ENCODE results near the gene STX16. TPM values are rescaled to one million over a fixed set of nuclear protein-coding genes. Genes with fewer than 3 reads are reported as not detected.

The STX16 gene
- polyA plus RNA-seq, 3 donors: 15.6 to 165 (median 27.4) TPM

DNA sequence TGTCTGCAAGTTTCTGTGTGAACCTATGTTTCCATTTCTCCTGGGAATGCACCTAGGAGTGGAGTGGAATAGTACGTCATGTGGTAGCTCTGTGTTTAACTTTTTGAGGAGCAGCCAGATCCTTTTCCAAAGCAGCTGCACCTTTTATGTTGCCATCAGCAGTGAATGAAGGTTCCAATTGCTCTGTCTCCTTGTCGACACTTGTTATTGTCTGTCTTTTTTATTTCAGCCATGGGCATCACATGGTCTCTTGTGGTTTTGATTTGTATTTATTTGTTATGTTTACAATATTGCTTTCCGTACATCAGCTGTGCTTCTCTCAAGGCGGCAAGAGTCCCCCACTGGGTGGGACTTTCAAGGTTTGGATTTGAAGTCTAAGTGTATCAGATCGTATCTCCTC, 33.9 kb upstream of the STX16 start:
- Histone ChIP-seq H3K4me1 (ENCODE audit: control insufficient read depth in 1 of 2, insufficient read depth in 2 of 2, low read length in 2 of 2) (no peaks in the 10 kb centered on the region), H3K36me3 (replicated peaks in 1 of 2; ENCODE audit: control insufficient read depth in 1 of 2, insufficient read depth in 2 of 2, low read length in 2 of 2) (no peaks in the 10 kb centered on the region), H3K9ac (ENCODE audit: insufficient read depth, low read length, poor library complexity, severe bottlenecking) (no peak overlapping the region), H3K9me3 (replicated peaks in 1 of 2; ENCODE audit: control insufficient read depth in 1 of 2, insufficient read depth in 1 of 2, low read length in 2 of 2) (no peaks in the 10 kb centered on the region), H3K27me3 (ENCODE audit: control insufficient read depth in 2 of 2, insufficient read depth in 2 of 2, low read length in 2 of 2) (peaks cover 0 to 4% of the 10 kb centered on the region in 2 donors), H3K79me2 (ENCODE audit: insufficient read depth, low read length) (no peaks in the 10 kb centered on the region), H3K4me2 (replicated peaks; ENCODE audit: extremely low read depth, low read length, poor library complexity, severe bottlenecking) (no peak overlapping the region), H3K27ac (ENCODE audit: low read depth in 1 of 2, low read length in 2 of 2) (no peak overlapping the region), H3K4me3 (replicated peaks in 1 of 3; ENCODE audit: low read depth in 2 of 3, low read length in 3 of 3) (no peak overlapping the region), H2AFZ (ENCODE audit: insufficient read depth, low read depth, low read length, poor library complexity, severe bottlenecking) (no peak overlapping the region), H4K20me1 (ENCODE audit: insufficient read depth, low read length) (no peaks in the 10 kb centered on the region)
- Mint-ChIP-seq H3K4me1 (no peaks in the 10 kb centered on the region), H3K27me3 (ENCODE audit: low read depth in 3 of 3) (peaks cover 12 to 24% (median 13%) of the 10 kb centered on the region in 3 donors), H3K4me3 (no peak overlapping the region), H3K27ac (no peak overlapping the region), H3K36me3 (no peaks in the 10 kb centered on the region), H3K9me3 (peaks cover 0 to 5% (median 0%) of the 10 kb centered on the region in 7 donors)
- TF ChIP-seq, protein P1, sequence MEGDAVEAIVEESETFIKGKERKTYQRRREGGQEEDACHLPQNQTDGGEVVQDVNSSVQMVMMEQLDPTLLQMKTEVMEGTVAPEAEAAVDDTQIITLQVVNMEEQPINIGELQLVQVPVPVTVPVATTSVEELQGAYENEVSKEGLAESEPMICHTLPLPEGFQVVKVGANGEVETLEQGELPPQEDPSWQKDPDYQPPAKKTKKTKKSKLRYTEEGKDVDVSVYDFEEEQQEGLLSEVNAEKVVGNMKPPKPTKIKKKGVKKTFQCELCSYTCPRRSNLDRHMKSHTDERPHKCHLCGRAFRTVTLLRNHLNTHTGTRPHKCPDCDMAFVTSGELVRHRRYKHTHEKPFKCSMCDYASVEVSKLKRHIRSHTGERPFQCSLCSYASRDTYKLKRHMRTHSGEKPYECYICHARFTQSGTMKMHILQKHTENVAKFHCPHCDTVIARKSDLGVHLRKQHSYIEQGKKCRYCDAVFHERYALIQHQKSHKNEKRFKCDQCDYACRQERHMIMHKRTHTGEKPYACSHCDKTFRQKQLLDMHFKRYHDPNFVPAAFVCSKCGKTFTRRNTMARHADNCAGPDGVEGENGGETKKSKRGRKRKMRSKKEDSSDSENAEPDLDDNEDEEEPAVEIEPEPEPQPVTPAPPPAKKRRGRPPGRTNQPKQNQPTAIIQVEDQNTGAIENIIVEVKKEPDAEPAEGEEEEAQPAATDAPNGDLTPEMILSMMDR (IDR thresholded peaks at IDR 0.05): no peak
- intact Hi-C loops (cut with micrococcal nuclease): no loop called here
- WGBS (ENCODE audit: insufficient coverage): 100% methylated on average over 1 of the region's 5 CpGs
- DNase-seq: no peak

DNA sequence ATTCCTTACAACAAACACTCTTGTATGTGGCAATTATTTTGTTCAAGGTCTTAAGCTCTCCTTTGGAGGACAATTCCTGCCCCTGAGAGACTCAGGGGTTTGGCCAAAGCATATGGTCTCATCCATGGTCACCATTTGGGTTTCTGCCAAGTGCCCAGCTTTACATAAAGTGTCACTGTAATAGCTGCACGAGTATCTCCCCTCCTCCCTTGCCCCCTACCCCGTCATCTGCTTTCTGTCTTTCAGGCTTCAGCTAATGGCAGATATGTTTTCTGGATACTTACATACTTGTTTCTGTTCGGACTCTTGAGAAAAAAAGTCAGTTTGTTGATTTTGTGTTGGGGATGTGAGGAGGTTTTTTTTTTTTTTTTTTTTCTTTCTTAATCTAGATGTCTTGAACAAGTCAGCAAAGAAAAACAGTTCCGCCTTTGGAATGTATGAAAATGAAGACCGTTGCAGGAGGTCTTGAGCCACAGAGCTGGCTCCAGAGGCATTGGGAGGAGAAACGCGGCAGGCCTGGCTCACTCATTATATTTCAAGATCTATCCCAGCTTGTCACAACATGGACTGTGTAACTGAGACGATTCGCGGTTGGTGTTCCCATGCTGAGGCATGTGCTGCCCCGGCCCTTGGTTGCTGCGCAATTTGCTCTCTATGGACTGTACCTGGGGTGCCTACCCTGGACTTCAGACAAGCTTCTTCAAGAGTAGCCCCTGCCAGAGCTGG, 32.6 kb upstream of the STX16 start:
- intact Hi-C loops (cut with micrococcal nuclease): no loop called here
- Mint-ChIP-seq H3K27me3 (ENCODE audit: low read depth in 3 of 3) (peaks cover 11 to 24% (median 12%) of the 10 kb centered on the region in 3 donors), H3K9me3 (peaks cover 0 to 5% (median 0%) of the 10 kb centered on the region in 7 donors), H3K4me1 (no peaks in the 10 kb centered on the region), H3K4me3 (no peak overlapping the region), H3K27ac (peak overlapping the region in 1 of 7 donors; percentile 46), H3K36me3 (no peaks in the 10 kb centered on the region)
- no peak for DNase-seq
- TF ChIP-seq, protein P1 (IDR thresholded peaks at IDR 0.05): no peak
- Histone ChIP-seq H3K9me3 (replicated peaks in 1 of 2; ENCODE audit: control insufficient read depth in 1 of 2, insufficient read depth in 1 of 2, low read length in 2 of 2) (no peaks in the 10 kb centered on the region), H3K36me3 (replicated peaks in 1 of 2; ENCODE audit: control insufficient read depth in 1 of 2, insufficient read depth in 2 of 2, low read length in 2 of 2) (no peaks in the 10 kb centered on the region), H4K20me1 (ENCODE audit: insufficient read depth, low read length) (no peaks in the 10 kb centered on the region), H3K27me3 (ENCODE audit: control insufficient read depth in 2 of 2, insufficient read depth in 2 of 2, low read length in 2 of 2) (peaks cover 0 to 4% of the 10 kb centered on the region in 2 donors), H3K4me3 (replicated peaks in 1 of 3; ENCODE audit: low read depth in 2 of 3, low read length in 3 of 3) (no peak overlapping the region), H3K4me1 (ENCODE audit: control insufficient read depth in 1 of 2, insufficient read depth in 2 of 2, low read length in 2 of 2) (no peaks in the 10 kb centered on the region), H3K27ac (ENCODE audit: low read depth in 1 of 2, low read length in 2 of 2) (no peak overlapping the region), H3K79me2 (ENCODE audit: insufficient read depth, low read length) (no peaks in the 10 kb centered on the region), H2AFZ (ENCODE audit: insufficient read depth, low read depth, low read length, poor library complexity, severe bottlenecking) (no peak overlapping the region), H3K9ac (ENCODE audit: insufficient read depth, low read length, poor library complexity, severe bottlenecking) (no peak overlapping the region), H3K4me2 (replicated peaks; ENCODE audit: extremely low read depth, low read length, poor library complexity, severe bottlenecking) (no peak overlapping the region)
- 94% methylated on average over 5 of the region's 12 CpGs for WGBS (ENCODE audit: insufficient coverage)

Data from CD14-positive monocyte (primary cell).